ENCODE measurements around the gene RAD51B.
"Not testable (repeated sequence)": the region's sequence is repeated elsewhere in the genome, so short reads cannot be mapped to it uniquely, and the experiment has no call there.

The RAD51B gene

DNA sequence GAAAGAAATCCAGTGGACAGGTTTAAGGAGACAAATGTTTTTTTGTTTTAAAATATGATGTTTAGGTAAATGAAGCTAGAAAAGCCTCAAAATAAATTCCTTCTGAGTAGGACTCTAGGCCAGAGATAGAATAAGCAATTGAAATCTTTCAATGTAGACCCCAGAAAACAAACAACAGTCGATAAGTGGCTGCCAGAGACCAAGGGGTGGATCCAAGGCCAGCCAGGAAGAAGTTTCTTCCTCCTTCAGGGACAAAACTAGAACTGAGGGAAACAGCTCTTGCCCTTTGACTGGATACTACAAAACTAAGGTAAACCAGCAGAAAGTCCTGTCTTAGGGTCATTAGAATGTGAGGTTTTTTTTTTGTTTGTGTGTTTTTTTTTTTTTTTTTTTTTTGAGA is 481.6 kb downstream of the RAD51B start:
- Histone ChIP-seq H2AFZ (no peak overlapping the region), H3K79me2 (no peaks in the 10 kb centered on the region), H3K36me3 (ENCODE audit: control insufficient read depth, insufficient read depth, low read length) (no peaks in the 10 kb centered on the region), H3K4me1 (no peaks in the 10 kb centered on the region), H3K9ac (no peak overlapping the region), H3K27me3 (ENCODE audit: control insufficient read depth, insufficient read depth, low read length) (no peaks in the 10 kb centered on the region), H3K4me3 (ENCODE audit: low read depth, low read length) (no peak overlapping the region), H3K4me2 (ENCODE audit: low read length) (no peak overlapping the region), H3K27ac (no peak overlapping the region), H3K9me3 (ENCODE audit: control insufficient read depth, low read length) (no peaks in the 10 kb centered on the region)
- TF ChIP-seq, protein P1, sequence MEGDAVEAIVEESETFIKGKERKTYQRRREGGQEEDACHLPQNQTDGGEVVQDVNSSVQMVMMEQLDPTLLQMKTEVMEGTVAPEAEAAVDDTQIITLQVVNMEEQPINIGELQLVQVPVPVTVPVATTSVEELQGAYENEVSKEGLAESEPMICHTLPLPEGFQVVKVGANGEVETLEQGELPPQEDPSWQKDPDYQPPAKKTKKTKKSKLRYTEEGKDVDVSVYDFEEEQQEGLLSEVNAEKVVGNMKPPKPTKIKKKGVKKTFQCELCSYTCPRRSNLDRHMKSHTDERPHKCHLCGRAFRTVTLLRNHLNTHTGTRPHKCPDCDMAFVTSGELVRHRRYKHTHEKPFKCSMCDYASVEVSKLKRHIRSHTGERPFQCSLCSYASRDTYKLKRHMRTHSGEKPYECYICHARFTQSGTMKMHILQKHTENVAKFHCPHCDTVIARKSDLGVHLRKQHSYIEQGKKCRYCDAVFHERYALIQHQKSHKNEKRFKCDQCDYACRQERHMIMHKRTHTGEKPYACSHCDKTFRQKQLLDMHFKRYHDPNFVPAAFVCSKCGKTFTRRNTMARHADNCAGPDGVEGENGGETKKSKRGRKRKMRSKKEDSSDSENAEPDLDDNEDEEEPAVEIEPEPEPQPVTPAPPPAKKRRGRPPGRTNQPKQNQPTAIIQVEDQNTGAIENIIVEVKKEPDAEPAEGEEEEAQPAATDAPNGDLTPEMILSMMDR (IDR thresholded peaks at IDR 0.05): no peak

DNA sequence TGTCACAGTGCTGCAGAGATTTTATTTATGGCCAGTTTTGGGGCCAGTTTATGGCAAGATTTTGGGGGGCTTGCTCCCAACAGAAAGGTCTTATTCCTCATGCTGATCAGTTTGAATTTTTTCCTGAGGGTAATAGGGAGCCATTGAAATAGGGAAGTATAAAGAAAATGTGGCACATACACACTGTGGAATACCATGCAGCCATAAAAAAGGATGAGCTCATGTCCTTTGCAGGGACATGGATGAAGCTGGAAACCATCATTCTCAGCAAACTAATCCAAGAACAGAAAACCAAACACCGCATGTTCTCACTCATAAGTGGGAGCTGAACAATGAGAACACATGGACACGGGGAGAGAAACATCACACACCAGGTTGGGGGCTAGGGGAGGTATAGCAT is 483.4 kb downstream of the RAD51B start:
- H3K79me2 ChIP-seq; H3K4me2 ChIP-seq (ENCODE audit: low read length); H3K27ac ChIP-seq; H3K9ac ChIP-seq; H3K36me3 ChIP-seq (ENCODE audit: control insufficient read depth, insufficient read depth, low read length); H3K9me3 ChIP-seq (ENCODE audit: control insufficient read depth, low read length); H2AFZ ChIP-seq; H3K4me1 ChIP-seq; H3K4me3 ChIP-seq (ENCODE audit: low read depth, low read length); H3K27me3 ChIP-seq (ENCODE audit: control insufficient read depth, insufficient read depth, low read length): not testable (repeated sequence)

DNA sequence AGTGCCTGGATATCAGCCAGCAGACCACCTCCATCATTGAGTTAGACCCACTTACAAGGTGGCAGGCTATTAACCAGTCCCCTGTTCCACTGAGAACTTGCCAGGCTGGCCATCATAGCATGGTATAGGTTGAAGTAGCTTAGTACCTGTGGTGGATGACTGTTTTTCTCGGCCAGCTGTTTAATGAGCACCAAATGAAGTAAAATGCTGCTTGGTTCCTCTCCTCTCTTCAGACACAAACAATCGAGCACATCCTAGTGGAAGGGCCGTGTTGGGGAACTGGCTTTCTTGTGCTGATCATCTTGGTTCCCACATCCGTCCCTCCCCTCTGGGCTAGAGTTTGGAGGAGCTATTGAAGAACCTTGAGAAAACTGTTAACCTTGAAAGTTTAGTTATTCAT is 486.2 kb downstream of the RAD51B start:
- H2AFZ ChIP-seq: no peak overlapping the region
- no peak overlapping the region for H3K27ac ChIP-seq
- H3K27me3 ChIP-seq (ENCODE audit: control insufficient read depth, insufficient read depth, low read length): no peaks in the 10 kb centered on the region
- TF ChIP-seq, protein P1 (IDR thresholded peaks at IDR 0.05): no peak
- H3K4me2 ChIP-seq (ENCODE audit: low read length): no peak overlapping the region
- H3K79me2 ChIP-seq: no peaks in the 10 kb centered on the region
- H3K4me3 ChIP-seq (ENCODE audit: low read depth, low read length): no peak overlapping the region
- peaks cover 17% of the 10 kb centered on the region for H3K4me1 ChIP-seq
- no peaks in the 10 kb centered on the region for H3K9me3 ChIP-seq (ENCODE audit: control insufficient read depth, low read length)
- H3K36me3 ChIP-seq (ENCODE audit: control insufficient read depth, insufficient read depth, low read length): no peaks in the 10 kb centered on the region
- no peak overlapping the region for H3K9ac ChIP-seq

DNA sequence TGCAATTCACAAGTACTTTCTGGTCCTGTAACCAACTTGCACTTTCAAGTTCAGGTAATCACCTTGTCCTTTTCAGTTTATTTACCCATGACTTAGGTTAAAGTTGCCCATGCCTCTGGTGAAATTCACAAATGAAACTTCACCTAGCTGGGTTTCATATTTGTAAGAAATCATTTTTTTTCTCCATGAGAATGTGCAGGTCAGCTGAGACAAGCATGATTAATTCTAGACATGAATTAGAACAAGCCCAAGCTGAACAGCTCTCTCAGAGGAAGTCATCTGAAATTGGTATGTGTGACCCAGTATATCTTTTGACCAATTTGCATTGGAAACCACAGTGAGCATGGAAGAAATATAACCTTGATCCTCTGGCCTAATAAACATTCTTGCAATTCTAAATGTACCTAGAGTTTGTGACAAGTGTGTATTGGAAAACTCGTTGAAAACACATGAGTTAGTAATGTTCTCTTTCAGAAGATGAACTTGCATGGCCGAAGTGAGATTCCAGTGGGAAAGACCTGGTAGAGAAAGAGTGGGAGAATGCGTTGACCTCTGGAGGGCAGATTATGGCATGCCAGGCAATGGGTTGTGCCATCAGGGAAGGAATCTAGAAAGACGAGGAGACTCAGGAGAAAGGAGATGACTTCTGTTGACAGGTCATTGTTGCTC is 486.8 kb downstream of the RAD51B start:
- TF ChIP-seq, protein P1 (IDR thresholded peaks at IDR 0.05): no peak
- no peak overlapping the region for H3K4me2 ChIP-seq (ENCODE audit: low read length)
- H3K9ac ChIP-seq: no peak overlapping the region
- H3K4me3 ChIP-seq (ENCODE audit: low read depth, low read length): no peak overlapping the region
- H3K27me3 ChIP-seq (ENCODE audit: control insufficient read depth, insufficient read depth, low read length): no peaks in the 10 kb centered on the region
- no peak overlapping the region for H3K27ac ChIP-seq
- H2AFZ ChIP-seq: peak overlapping the region; percentile 54
- no peaks in the 10 kb centered on the region for H3K79me2 ChIP-seq
- no peaks in the 10 kb centered on the region for H3K9me3 ChIP-seq (ENCODE audit: control insufficient read depth, low read length)
- H3K36me3 ChIP-seq (ENCODE audit: control insufficient read depth, insufficient read depth, low read length): no peaks in the 10 kb centered on the region
- H3K4me1 ChIP-seq: peaks cover 17% of the 10 kb centered on the region

DNA sequence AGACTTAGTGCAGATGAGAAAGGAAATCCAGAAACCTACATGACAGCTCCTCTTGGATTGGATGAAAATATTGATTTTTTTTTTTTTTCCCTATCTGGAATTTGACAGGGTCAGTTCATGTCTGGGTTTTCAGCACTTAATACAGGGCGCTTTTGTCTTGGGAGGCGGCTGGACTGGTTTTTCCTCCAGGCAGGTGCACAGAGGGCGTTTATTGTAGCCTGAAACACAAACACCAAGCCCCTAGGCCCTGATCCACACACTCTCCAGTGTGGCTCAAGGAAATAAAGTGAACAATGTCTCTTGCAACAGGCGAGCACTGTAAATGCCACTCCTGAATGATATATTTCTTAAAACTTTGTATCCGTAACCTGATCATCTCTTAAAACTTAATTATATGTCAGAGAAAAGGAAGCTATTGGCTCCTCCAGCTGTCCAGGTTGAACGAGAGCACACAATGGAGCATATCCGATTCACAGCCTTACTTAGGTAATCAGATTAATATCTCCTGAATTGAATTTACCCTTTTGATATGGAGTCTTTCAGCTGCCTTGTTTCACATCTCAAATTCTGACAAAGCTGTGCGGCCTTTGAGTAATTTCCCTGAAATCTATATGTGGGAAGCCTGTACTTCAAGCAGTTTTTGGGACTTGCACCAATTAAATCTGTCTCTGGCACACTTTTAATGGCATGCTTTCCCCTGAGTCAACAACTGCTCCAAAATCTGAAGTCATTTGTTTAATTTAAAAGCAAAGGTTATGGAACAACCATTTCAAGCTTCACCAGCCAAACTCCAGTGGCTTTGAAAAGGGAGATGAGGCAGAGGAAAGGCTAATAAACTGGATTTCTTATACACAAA is 487.6 kb downstream of the RAD51B start:
- no peaks in the 10 kb centered on the region for H3K79me2 ChIP-seq
- peaks cover 17% of the 10 kb centered on the region for H3K4me1 ChIP-seq
- peak overlapping the region; percentile 33 for H3K27ac ChIP-seq
- H3K4me2 ChIP-seq (ENCODE audit: low read length): peak overlapping the region; percentile 24
- H3K27me3 ChIP-seq (ENCODE audit: control insufficient read depth, insufficient read depth, low read length): no peaks in the 10 kb centered on the region
- no peaks in the 10 kb centered on the region for H3K9me3 ChIP-seq (ENCODE audit: control insufficient read depth, low read length)
- H2AFZ ChIP-seq: peak overlapping the region; percentile 54
- TF ChIP-seq, protein P1 (IDR thresholded peaks at IDR 0.05): no peak
- no peak overlapping the region for H3K4me3 ChIP-seq (ENCODE audit: low read depth, low read length)
- no peaks in the 10 kb centered on the region for H3K36me3 ChIP-seq (ENCODE audit: control insufficient read depth, insufficient read depth, low read length)
- H3K9ac ChIP-seq: no peak overlapping the region

Data from parathyroid adenoma (tissue), 2 donors.